Hepatocyte (in vitro differentiated cells): Measurements from ENCODE around the gene NSMF.

ENCODE experiments used
- CTCF ChIP-seq: fragments of 200-600 bp; sonication (generic); IDR thresholded peaks from 2 replicates; pipeline ENCODE4 v1.5.1; 2016; ENCODE audit warnings: antibody characterized with exemption, mild to moderate bottlenecking; ENCODE audit not compliant: poor library complexity
- EZH2phosphoT487 ChIP-seq: fragments of 200-600 bp; sonication (generic); IDR thresholded peaks from one replicate; pipeline ENCODE4 v1.6.1; 2018; ENCODE audit warnings: antibody characterized with exemption, mild to moderate bottlenecking, low read depth, moderate library complexity; ENCODE audit not compliant: unreplicated experiment, severe bottlenecking

GRCh38 chr9:137470785-137471184 lies 11.7 kb upstream of the NSMF start:
- TF ChIP-seq CTCF (no peak), EZH2phosphoT487 (no peak)
